Natural killer cell treated with Interleukin-12 subunit alpha and Interleukin-12 subunit beta and Interleukin-15 and Interleukin-18, amount 100 ng/mL, for 72 hours (primary cell): ENCODE results near the gene GNA12. TPM values are rescaled to one million over a fixed set of nuclear protein-coding genes. Genes with fewer than 3 reads are reported as not detected.
"Not testable (repeated sequence)": the region's sequence is repeated elsewhere in the genome, so short reads cannot be mapped to it uniquely, and the experiment has no call there.

Experiments
- ATAC-seq, 2 donors: fragments of 150-1000 bp; cut with Tn5 transposase in 1 of 2; sonication (Bioruptor Pico), chemical (Tn5 transposase) in 1 of 2; 2 replicates each; pipeline ENCODE4 v1.10.0; 2021
- DNase-seq: peaks from one replicate; pipeline ENCODE4 v3.0.0; 2022; ENCODE audit warnings: low spot score
- H3K27ac Mint-ChIP-seq, 2 donors: 1 replicate in 1 of 2; 2 replicates in 1 of 2; pipeline ENCODE4 v1.8.0; 2022; ENCODE audit warnings: mixed read lengths in 2 of 2, mild to moderate bottlenecking in 1 of 2, moderate library complexity in 1 of 2
- H3K27me3 Mint-ChIP-seq, 2 donors: 1 replicate in 1 of 2; 2 replicates in 1 of 2; pipeline ENCODE4 v1.8.0; 2022; ENCODE audit warnings: mixed read lengths in 2 of 2
- H3K36me3 Mint-ChIP-seq: one replicate; pipeline ENCODE4 v1.8.0; 2022; ENCODE audit warnings: mixed read lengths
- H3K4me1 Mint-ChIP-seq, 2 donors: 1 replicate in 1 of 2; 2 replicates in 1 of 2; pipeline ENCODE4 v1.8.0; 2022; ENCODE audit warnings: low read depth in 2 of 2, mixed read lengths in 2 of 2, mild to moderate bottlenecking in 1 of 2
- H3K4me3 Mint-ChIP-seq: one replicate; pipeline ENCODE4 v1.8.0; 2022; ENCODE audit warnings: mixed read lengths
- H3K9me3 Mint-ChIP-seq: 2 replicates; pipeline ENCODE4 v1.8.0; 2022; ENCODE audit warnings: mixed read lengths
- total RNA-seq, 2 donors: library from RNA; stranded (reverse); gene quantifications; one replicate each; pipeline ENCODE4 v1.2.3, GENCODE V29; 2022

GNA12 gene
- total RNA-seq, 2 donors from 2014 or later = 15.5 to 27.1 TPM

- H3K4me1 Mint-ChIP-seq = peaks cover 34 to 41% of the 10 kb centered on the region in 2 donors
- no peaks in the 10 kb centered on the region for H3K9me3 Mint-ChIP-seq
- DNase-seq = peak; percentile 72
- peaks cover 4% of the 10 kb centered on the region for H3K36me3 Mint-ChIP-seq
- H3K27me3 Mint-ChIP-seq = no peaks in the 10 kb centered on the region
- H3K4me3 Mint-ChIP-seq = peak overlapping the region; percentile 84
- ATAC-seq = peak; percentile 90 to 94
- H3K27ac Mint-ChIP-seq = peak overlapping the region; percentile 82 to 87
Observed at GRCh38 chr7:2757904-2758672, 86.0 kb downstream of the GNA12 start.

GRCh38 chr7:2757361-2757903 is 86.7 kb downstream of the GNA12 start:
- H3K4me3 Mint-ChIP-seq = peak overlapping the region; percentile 84

DNA sequence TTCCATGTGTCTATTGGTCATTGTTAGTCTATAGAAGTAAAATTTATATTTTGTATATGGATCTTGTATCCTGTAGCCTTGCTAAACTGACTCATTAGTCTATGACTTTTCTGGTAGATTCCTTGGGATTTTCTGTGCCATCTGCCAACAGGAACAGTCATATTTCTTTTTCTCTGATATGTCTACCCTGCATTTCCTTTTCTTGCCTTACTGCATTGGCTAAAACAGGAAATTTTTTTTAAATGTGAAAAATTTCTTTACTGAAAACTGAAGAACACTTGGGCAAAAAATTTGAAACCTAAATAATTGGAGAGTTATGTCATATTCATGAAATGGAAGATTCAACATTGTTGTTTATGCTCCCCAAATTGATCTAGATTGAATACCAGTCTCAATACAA is 88.6 kb downstream of the GNA12 start:
- Mint-ChIP-seq H3K4me1 (peaks cover 33 to 38% of the 10 kb centered on the region in 2 donors), H3K27me3 (no peaks in the 10 kb centered on the region), H3K4me3 (no peak overlapping the region), H3K36me3 (peaks cover 4% of the 10 kb centered on the region), H3K9me3 (no peaks in the 10 kb centered on the region), H3K27ac (no peak overlapping the region)
- DNase-seq = no peak
- ATAC-seq = no peak

More at GRCh38 chr7:2757361-2757903, 86.7 kb downstream of the GNA12 start:
- DNase-seq (no peak), ATAC-seq (peak in 1 of 2 donors; percentile 3)
- H3K36me3 Mint-ChIP-seq = peaks cover 4% of the 10 kb centered on the region
- no peaks in the 10 kb centered on the region for H3K27me3 Mint-ChIP-seq
- H3K4me1 Mint-ChIP-seq = peaks cover 37 to 41% of the 10 kb centered on the region in 2 donors
- H3K9me3 Mint-ChIP-seq = no peaks in the 10 kb centered on the region
- H3K27ac Mint-ChIP-seq = peak overlapping the region; percentile 82 to 87

DNA sequence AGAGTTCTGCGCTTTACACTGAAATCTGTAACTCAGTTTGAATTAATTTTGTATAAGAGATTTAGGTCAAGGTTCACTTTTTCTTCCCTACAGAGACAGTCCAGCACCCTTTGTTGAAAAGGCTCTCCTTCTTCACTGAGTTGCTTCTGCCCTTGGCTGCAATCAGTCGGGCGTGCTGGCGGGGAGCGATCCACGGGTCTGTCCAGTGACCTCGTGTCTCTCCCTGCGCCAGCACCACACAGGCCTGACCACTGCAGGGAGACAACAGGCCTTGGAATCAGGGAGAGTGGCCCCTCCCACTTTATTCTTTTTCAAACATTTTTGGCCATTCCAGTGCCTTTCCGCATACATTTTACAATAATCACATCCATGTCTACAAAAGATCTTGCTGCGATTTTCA is 89.2 kb downstream of the GNA12 start:
- ATAC-seq (no peak), DNase-seq (no peak)
- H3K36me3 Mint-ChIP-seq = peaks cover 4% of the 10 kb centered on the region
- H3K27me3 Mint-ChIP-seq = no peaks in the 10 kb centered on the region
- H3K27ac Mint-ChIP-seq = no peak overlapping the region
- H3K4me1 Mint-ChIP-seq = peaks cover 29 to 31% of the 10 kb centered on the region in 2 donors
- no peaks in the 10 kb centered on the region for H3K9me3 Mint-ChIP-seq
- H3K4me3 Mint-ChIP-seq = no peak overlapping the region

GRCh38 chr7:2754086-2754485 is 90.0 kb downstream of the GNA12 start:
- Mint-ChIP-seq H3K27me3 (no peaks in the 10 kb centered on the region), H3K27ac (no peak overlapping the region), H3K4me3 (no peak overlapping the region), H3K36me3 (no peaks in the 10 kb centered on the region), H3K9me3 (no peaks in the 10 kb centered on the region), H3K4me1 (peaks cover 22 to 23% of the 10 kb centered on the region in 2 donors)
- ATAC-seq (no peak), DNase-seq (no peak)

DNA sequence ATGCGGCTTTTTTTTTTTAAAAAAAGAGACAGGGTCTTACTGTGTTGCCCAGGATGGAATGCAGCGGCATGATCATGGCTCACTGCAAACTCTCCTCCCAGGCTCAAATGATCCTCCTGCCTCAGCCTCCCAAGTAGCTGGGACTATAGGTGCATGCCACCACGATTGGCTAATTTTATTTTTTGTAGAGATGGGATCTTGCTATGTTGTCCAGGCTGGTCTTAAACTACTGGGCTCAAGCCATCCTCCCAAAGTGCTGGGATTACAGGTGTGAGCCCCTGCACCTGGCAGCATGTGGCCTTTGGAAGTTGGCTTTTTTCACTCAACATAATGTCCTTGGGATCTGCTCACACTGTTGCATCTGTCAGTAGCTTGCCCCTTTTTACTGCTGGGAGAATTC is 91.0 kb downstream of the GNA12 start:
- peaks cover 15% of the 10 kb centered on the region in 2 donors for H3K4me1 Mint-ChIP-seq
- no peaks in the 10 kb centered on the region for H3K36me3 Mint-ChIP-seq
- H3K27ac Mint-ChIP-seq = no peak overlapping the region
- no peaks in the 10 kb centered on the region for H3K9me3 Mint-ChIP-seq
- H3K4me3 Mint-ChIP-seq = no peak overlapping the region
- ATAC-seq = no peak
- no peak for DNase-seq
- no peaks in the 10 kb centered on the region for H3K27me3 Mint-ChIP-seq

- H3K36me3 Mint-ChIP-seq = peaks cover 6% of the 10 kb centered on the region
- no peak overlapping the region for H3K27ac Mint-ChIP-seq
- no peak overlapping the region for H3K4me3 Mint-ChIP-seq
- H3K9me3 Mint-ChIP-seq = no peaks in the 10 kb centered on the region
- H3K4me1 Mint-ChIP-seq = peaks cover 6 to 7% of the 10 kb centered on the region in 2 donors
- ATAC-seq (no peak), DNase-seq (no peak)
- no peaks in the 10 kb centered on the region for H3K27me3 Mint-ChIP-seq
Observed at GRCh38 chr7:2751086-2751485, 93.0 kb downstream of the GNA12 start.

DNA sequence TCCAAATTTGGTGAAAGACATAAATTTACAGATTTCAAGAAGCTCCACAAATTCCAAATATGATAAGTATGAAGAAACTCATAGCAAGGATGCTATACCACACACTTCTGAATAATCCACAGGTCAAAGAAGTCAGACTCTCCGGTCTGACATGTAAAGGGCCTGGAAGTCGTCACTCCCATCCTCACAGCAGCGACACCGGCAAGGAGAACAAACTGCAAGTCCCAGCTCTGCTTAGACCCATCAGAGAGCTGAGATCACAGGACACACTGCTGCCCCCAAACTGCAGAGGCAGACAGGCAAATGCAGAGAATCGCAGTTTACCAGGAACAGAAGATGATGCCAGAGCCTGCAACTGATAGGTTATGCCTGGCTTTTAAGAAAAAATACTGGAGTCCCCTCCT is 94.1 kb downstream of the GNA12 start:
- ATAC-seq (no peak), DNase-seq (no peak)
- Mint-ChIP-seq H3K4me3 (no peak overlapping the region), H3K9me3 (no peaks in the 10 kb centered on the region), H3K27me3 (no peaks in the 10 kb centered on the region), H3K27ac (no peak overlapping the region), H3K4me1 (peaks cover 6 to 7% of the 10 kb centered on the region in 2 donors), H3K36me3 (peaks cover 6% of the 10 kb centered on the region)

DNA sequence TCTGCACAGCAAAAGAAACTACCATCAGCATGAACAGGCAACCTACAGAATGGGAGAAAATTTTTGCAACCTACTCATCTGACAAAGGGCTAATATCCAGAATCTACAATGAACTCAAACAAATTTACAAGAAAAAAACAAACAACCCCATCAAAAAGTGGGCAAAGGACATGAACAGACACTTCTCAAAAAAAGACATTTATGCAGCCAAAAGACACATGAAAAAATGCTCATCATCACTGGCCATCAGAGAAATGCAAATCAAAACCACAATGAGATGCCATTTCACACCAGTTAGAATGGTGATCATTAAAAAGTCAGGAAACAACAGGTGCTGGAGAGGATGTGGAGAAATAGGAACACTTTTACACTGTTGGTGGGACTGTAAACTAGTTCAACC is 95.4 kb downstream of the GNA12 start:
- H3K27ac Mint-ChIP-seq, H3K4me3 Mint-ChIP-seq, H3K9me3 Mint-ChIP-seq, ATAC-seq, H3K27me3 Mint-ChIP-seq, H3K4me1 Mint-ChIP-seq, DNase-seq: not testable (repeated sequence)
- peaks cover 11% of the 10 kb centered on the region for H3K36me3 Mint-ChIP-seq

- H3K9me3 Mint-ChIP-seq, H3K27ac Mint-ChIP-seq, H3K27me3 Mint-ChIP-seq, H3K4me1 Mint-ChIP-seq, ATAC-seq, H3K4me3 Mint-ChIP-seq, DNase-seq: not testable (repeated sequence)
- H3K36me3 Mint-ChIP-seq = peaks cover 11% of the 10 kb centered on the region
Observed at GRCh38 chr7:2743523-2744185, 100.5 kb downstream of the GNA12 start.

DNA sequence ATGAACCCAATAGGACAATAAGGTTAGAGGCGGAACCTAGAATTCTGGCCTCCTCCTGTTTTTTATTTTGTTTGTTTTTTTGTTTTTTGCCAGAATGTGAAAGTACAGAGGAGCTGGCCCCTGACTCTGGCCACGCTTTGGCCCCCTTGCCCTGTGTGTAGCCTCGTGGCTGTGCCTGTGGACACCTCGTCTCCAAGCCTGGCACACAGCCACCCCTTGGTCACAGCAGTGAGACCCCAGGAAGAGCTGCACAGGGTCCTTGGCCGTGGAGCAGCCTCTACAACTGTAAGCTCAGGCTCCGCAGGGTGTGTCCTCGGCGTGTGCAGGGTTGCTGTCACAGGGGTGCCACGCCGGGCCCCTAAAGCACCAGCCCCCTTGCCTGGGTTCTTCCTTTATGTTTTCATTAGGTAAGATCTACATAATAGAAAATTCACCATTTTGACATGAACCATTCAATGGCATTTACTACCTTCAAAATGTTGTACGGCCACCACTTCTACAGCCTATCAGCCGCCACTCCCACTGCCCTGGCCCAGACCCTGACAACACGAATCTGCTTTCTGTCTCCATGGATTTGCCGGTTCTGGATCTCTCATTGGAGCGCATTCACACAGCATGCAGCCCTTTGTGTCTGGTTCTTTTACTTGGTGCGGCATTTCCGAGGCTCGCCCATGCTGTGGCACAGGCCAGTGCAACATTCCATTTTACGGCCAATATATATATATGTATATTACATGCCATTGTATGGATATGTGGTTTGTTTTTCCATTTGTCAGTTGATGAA is 105.2 kb downstream of the GNA12 start:
- ATAC-seq = no peak
- Mint-ChIP-seq H3K9me3 (no peaks in the 10 kb centered on the region), H3K36me3 (no peaks in the 10 kb centered on the region), H3K4me3 (no peak overlapping the region), H3K27ac (no peak overlapping the region), H3K27me3 (peaks cover 0 to 4% of the 10 kb centered on the region in 2 donors), H3K4me1 (peaks cover 6 to 11% of the 10 kb centered on the region in 2 donors)
- DNase-seq = no peak

GRCh38 chr7:2737771-2738540 is 106.2 kb downstream of the GNA12 start:
- no peak for ATAC-seq
- H3K9me3 Mint-ChIP-seq = no peaks in the 10 kb centered on the region
- peaks cover 0 to 4% of the 10 kb centered on the region in 2 donors for H3K27me3 Mint-ChIP-seq
- no peak overlapping the region for H3K4me3 Mint-ChIP-seq
- peaks cover 8 to 12% of the 10 kb centered on the region in 2 donors for H3K4me1 Mint-ChIP-seq
- no peaks in the 10 kb centered on the region for H3K36me3 Mint-ChIP-seq
- no peak for DNase-seq
- no peak overlapping the region for H3K27ac Mint-ChIP-seq
